Measurements from ENCODE around the gene IBA57.

DNA sequence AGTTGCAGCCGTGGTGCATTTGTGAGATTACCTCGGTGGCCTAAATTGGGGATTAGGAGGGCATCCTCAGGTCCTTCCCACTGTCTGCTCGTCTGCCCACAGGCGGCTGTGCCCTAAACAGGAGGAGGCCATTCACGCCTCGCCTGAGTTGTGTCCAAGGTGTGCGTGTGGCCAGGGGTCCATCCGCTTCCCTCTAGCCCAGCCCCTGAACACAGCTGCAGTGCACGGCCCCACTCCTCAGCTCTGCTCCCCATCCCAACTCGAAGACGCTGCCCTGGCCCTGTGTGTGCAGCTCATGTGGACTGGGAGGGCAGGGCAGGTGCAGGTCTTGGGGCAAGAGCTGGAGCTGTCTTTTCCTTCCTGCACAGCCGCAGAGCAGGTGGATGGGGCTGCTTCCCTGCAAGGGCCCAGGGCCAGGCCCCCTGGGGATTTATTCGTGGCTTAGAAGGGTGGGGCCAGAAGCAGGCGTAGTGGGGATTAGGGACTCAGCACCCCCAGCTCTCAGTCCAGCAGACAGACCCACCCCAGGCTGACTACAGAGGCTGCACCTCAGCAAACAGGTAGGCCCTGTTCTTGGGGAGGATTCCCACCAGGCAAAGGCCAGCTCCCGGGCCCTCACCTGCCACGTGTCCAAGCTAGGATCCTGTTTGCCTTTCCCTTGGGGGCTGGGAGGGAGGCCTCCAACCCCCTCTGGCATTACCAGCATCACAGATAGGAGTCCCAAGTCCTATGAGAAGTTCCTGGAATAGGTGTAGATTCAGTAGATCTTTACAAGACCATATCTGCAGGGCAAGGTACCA, 21.2 kb upstream of the IBA57 start:
- TF ChIP-seq, protein P1, sequence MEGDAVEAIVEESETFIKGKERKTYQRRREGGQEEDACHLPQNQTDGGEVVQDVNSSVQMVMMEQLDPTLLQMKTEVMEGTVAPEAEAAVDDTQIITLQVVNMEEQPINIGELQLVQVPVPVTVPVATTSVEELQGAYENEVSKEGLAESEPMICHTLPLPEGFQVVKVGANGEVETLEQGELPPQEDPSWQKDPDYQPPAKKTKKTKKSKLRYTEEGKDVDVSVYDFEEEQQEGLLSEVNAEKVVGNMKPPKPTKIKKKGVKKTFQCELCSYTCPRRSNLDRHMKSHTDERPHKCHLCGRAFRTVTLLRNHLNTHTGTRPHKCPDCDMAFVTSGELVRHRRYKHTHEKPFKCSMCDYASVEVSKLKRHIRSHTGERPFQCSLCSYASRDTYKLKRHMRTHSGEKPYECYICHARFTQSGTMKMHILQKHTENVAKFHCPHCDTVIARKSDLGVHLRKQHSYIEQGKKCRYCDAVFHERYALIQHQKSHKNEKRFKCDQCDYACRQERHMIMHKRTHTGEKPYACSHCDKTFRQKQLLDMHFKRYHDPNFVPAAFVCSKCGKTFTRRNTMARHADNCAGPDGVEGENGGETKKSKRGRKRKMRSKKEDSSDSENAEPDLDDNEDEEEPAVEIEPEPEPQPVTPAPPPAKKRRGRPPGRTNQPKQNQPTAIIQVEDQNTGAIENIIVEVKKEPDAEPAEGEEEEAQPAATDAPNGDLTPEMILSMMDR (IDR thresholded peaks at IDR 0.05) = no peak
- no peak for TF ChIP-seq EP300 (IDR thresholded peaks at IDR 0.05)

Measured in esophagus muscularis mucosa (tissue), 3 donors.